Thyroid gland (tissue), 4 donors: ENCODE measurements around the gene SYTL3.

ENCODE experiments used
- POLR2A ChIP-seq, 2 donors: fragments of 450-650 bp; IDR thresholded peaks; one replicate each; pipeline ENCODE4 v1.6.1; 2017; ENCODE audit warnings: antibody characterized with exemption in 2 of 2, mild to moderate bottlenecking in 2 of 2, moderate library complexity in 1 of 2
- TF ChIP-seq, protein P1 (sequence below), 6 experiments: fragments of 200-600 bp in 3 of 6; fragments of 450-650 bp in 3 of 6; sonication (generic) in 3 of 6; IDR thresholded peaks; one replicate each; pipeline ENCODE4 v1.5.1; 2016 to 2019; ENCODE audit warnings: antibody characterized with exemption in 6 of 6, mild to moderate bottlenecking in 2 of 6, inconsistent platforms in 1 of 6, moderate library complexity in 1 of 6

DNA sequence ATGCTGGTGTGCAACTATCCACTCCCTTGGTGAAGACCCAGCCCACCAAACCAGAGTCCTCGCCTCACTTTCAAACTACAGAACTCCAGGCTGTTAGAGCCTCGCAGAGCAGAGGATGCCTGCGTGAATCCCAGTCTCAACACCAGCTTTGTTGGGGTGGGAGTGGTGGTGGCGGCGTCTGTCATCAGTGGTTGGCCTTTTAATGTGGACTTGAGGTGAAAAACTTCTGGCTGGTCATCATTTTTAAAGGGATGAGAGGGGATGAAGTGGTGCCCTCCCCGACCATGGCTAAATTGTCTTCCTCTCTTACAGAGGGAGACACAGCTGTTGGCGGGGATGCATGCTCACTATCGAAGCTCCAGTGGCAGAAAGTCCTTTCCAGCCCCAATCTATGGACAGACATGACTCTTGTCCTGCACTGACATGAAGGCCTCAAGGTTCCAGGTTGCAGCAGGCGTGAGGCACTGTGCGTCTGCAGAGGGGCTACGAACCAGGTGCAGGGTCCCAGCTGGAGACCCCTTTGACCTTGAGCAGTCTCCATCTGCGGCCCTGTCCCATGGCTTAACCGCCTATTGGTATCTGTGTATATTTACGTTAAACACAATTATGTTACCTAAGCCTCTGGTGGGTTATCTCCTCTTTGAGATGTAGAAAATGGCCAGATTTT is 114.5 kb downstream of the SYTL3 start:
- TF ChIP-seq POLR2A (IDR thresholded peaks at IDR 0.05): no peak
- TF ChIP-seq, protein P1, sequence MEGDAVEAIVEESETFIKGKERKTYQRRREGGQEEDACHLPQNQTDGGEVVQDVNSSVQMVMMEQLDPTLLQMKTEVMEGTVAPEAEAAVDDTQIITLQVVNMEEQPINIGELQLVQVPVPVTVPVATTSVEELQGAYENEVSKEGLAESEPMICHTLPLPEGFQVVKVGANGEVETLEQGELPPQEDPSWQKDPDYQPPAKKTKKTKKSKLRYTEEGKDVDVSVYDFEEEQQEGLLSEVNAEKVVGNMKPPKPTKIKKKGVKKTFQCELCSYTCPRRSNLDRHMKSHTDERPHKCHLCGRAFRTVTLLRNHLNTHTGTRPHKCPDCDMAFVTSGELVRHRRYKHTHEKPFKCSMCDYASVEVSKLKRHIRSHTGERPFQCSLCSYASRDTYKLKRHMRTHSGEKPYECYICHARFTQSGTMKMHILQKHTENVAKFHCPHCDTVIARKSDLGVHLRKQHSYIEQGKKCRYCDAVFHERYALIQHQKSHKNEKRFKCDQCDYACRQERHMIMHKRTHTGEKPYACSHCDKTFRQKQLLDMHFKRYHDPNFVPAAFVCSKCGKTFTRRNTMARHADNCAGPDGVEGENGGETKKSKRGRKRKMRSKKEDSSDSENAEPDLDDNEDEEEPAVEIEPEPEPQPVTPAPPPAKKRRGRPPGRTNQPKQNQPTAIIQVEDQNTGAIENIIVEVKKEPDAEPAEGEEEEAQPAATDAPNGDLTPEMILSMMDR (IDR thresholded peaks at IDR 0.05): no peak
